GM23338 (cell line): ENCODE results near the gene CHN1. TPM values are rescaled to one million over a fixed set of nuclear protein-coding genes. Genes with fewer than 3 reads are reported as not detected.

ENCODE experiments used
- ATAC-seq: fragments of 200-7000 bp; cut with Tn5 transposase; 3 replicates; pipeline ENCODE4 v1.9.1; 2020
- DNase-seq: peaks from one replicate; pipeline ENCODE4 v3.0.0-alpha.2; 2015; ENCODE audit warnings: low spot score
- H2AFZ ChIP-seq: fragments of 200-600 bp; sonication (generic); 2 replicates; pipeline ENCODE4 v1.8.0; 2016; ENCODE audit warnings: antibody characterized with exemption, mild to moderate bottlenecking, moderate library complexity
- H3F3A ChIP-seq: fragments of 200-600 bp; sonication (generic); replicated peaks from 2 replicates; pipeline ENCODE4 v1.8.0; 2017; ENCODE audit warnings: antibody characterized with exemption, mixed run types, low read depth
- H3K27ac ChIP-seq: fragments of 200-600 bp; sonication (generic); 2 replicates; pipeline ENCODE4 v1.6.1; 2016; ENCODE audit warnings: low read depth
- H3K27me3 ChIP-seq: fragments of 200-600 bp; sonication (generic); 2 replicates; pipeline ENCODE4 v1.8.0; 2016; ENCODE audit warnings: mild to moderate bottlenecking, mixed run types, moderate library complexity; ENCODE audit not compliant: insufficient read depth
- H3K36me3 ChIP-seq: fragments of 200-600 bp; sonication (generic); 2 replicates; pipeline ENCODE4 v1.8.0; 2016; ENCODE audit warnings: mild to moderate bottlenecking; ENCODE audit not compliant: insufficient read depth
- H3K4me1 ChIP-seq: fragments of 200-600 bp; sonication (generic); 2 replicates; pipeline ENCODE4 v1.8.0; 2016; ENCODE audit warnings: mild to moderate bottlenecking, moderate library complexity; ENCODE audit not compliant: insufficient read depth
- H3K4me2 ChIP-seq: fragments of 200-600 bp; sonication (generic); 2 replicates; pipeline ENCODE4 v1.7.1; 2017; ENCODE audit warnings: mixed run types
- H3K4me3 ChIP-seq: fragments of 200-600 bp; sonication (generic); 2 replicates; pipeline ENCODE4 v1.6.1; 2016; ENCODE audit warnings: mixed run types
- H3K79me2 ChIP-seq: fragments of 200-600 bp; sonication (generic); replicated peaks from 2 replicates; pipeline ENCODE4 v1.8.0; 2017; ENCODE audit warnings: mild to moderate bottlenecking; ENCODE audit not compliant: insufficient read depth
- H3K9me2 ChIP-seq: fragments of 200-600 bp; sonication (generic); 2 replicates; pipeline ENCODE4 v1.8.0; 2017; ENCODE audit not compliant: insufficient read depth
- H4K20me1 ChIP-seq: fragments of 200-600 bp; sonication (generic); replicated peaks from 2 replicates; pipeline ENCODE4 v1.8.0; 2017; ENCODE audit warnings: mild to moderate bottlenecking; ENCODE audit not compliant: insufficient read depth
- H3K27ac Mint-ChIP-seq: 2 replicates; pipeline ENCODE4 v1.8.0; 2020; ENCODE audit warnings: inconsistent platforms, mild to moderate bottlenecking, moderate library complexity, mixed read lengths
- H3K27me3 Mint-ChIP-seq: 3 replicates; pipeline ENCODE4 v1.8.0; 2022; ENCODE audit warnings: low read depth, mild to moderate bottlenecking, moderate library complexity, mixed read lengths, inconsistent platforms; ENCODE audit not compliant: insufficient read depth, poor library complexity
- H3K36me3 Mint-ChIP-seq: 3 replicates; pipeline ENCODE4 v1.8.0; 2021; ENCODE audit warnings: low read depth, mild to moderate bottlenecking, inconsistent platforms, moderate library complexity, mixed read lengths
- H3K4me1 Mint-ChIP-seq: 3 replicates; pipeline ENCODE4 v1.8.0; 2020; ENCODE audit warnings: mild to moderate bottlenecking, inconsistent platforms, mixed read lengths
- H3K4me3 Mint-ChIP-seq: 3 replicates; pipeline ENCODE4 v1.8.0; 2021; ENCODE audit warnings: moderate library complexity, mild to moderate bottlenecking, inconsistent platforms, mixed read lengths
- H3K9me3 Mint-ChIP-seq: 3 replicates; pipeline ENCODE4 v1.8.0; 2020; ENCODE audit warnings: moderate library complexity, mild to moderate bottlenecking, inconsistent platforms, mixed read lengths
- CREB1 ChIP-seq: fragments of 250-450 bp; sonication (Bioruptor Pico); IDR thresholded peaks from 2 replicates; pipeline ENCODE4 v1.5.0; 2020; ENCODE audit warnings: low read depth, mild to moderate bottlenecking, moderate library complexity
- CTCF ChIP-seq, 2 experiments: fragments of 200-600 bp in 1 of 2; sonication (generic) in 1 of 2; conservative IDR thresholded peaks; 2 replicates each; pipeline versions ENCODE4 v1.5.1 to v1.6.1; 2016 to 2017; ENCODE audit warnings: antibody characterized with exemption in 2 of 2, low read depth in 2 of 2, mild to moderate bottlenecking in 2 of 2, moderate library complexity in 1 of 2
- EZH2 ChIP-seq: fragments of 200-600 bp; sonication (generic); IDR thresholded peaks from one replicate; pipeline ENCODE4 v1.8.0; 2017; ENCODE audit warnings: antibody characterized with exemption, mild to moderate bottlenecking, low read depth; ENCODE audit not compliant: unreplicated experiment
- EZH2phosphoT487 ChIP-seq: fragments of 200-600 bp; sonication (generic); IDR thresholded peaks from one replicate; pipeline ENCODE4 v1.8.1; 2018; ENCODE audit warnings: antibody characterized with exemption; ENCODE audit not compliant: unreplicated experiment
- JUNB ChIP-seq: IDR thresholded peaks from one replicate; pipeline ENCODE4 v1.6.1; 2016; ENCODE audit warnings: antibody characterized with exemption; ENCODE audit not compliant: unreplicated experiment
- NANOG ChIP-seq: IDR thresholded peaks from 2 replicates; pipeline ENCODE4 v1.6.1; 2016; ENCODE audit warnings: antibody characterized with exemption, borderline replicate concordance
- POLR2AphosphoS5 ChIP-seq: IDR thresholded peaks from 2 replicates; pipeline ENCODE4 v1.6.1; 2016; ENCODE audit warnings: antibody characterized with exemption, low read depth
- REST ChIP-seq: IDR thresholded peaks from one replicate; pipeline ENCODE4 v1.6.1; 2018; ENCODE audit warnings: antibody characterized with exemption; ENCODE audit not compliant: unreplicated experiment
- STAT1 ChIP-seq: IDR thresholded peaks from one replicate; pipeline ENCODE4 v1.6.1; 2016; ENCODE audit warnings: antibody characterized with exemption; ENCODE audit not compliant: unreplicated experiment
- ZNF114 ChIP-seq: fragments of 250-450 bp; sonication (Bioruptor Pico); IDR thresholded peaks from 2 replicates; pipeline ENCODE4 v1.5.0; 2020; ENCODE audit warnings: mild to moderate bottlenecking, moderate library complexity
- ZNF331 ChIP-seq: fragments of 250-450 bp; sonication (Bioruptor Pico); IDR thresholded peaks from 2 replicates; pipeline ENCODE4 v1.5.0; 2020; ENCODE audit warnings: low read depth, mild to moderate bottlenecking, moderate library complexity
- polyA plus RNA-seq: library from polyadenylated mRNA; unstranded; fragments of >200 nt; fragmentation: Nextera tagmentation; extraction: Ambion mirVana; gene quantifications from 2 replicates; pipeline ENCODE4 v1.2.1, GENCODE V29; 2016
- total RNA-seq: library from RNA; depleted of rRNA; stranded (reverse); fragments of >200 nt; shearing (Covaris generic); gene quantifications from 2 replicates; pipeline ENCODE4 v1.2.3, GENCODE V29; 2014
- TF ChIP-seq, protein P1 (sequence below): IDR thresholded peaks from 2 replicates; pipeline ENCODE4 v1.6.1; 2016; ENCODE audit warnings: antibody characterized with exemption
- TF ChIP-seq, protein P2 (sequence below): fragments of 250-450 bp; sonication (Bioruptor Pico); IDR thresholded peaks from 2 replicates; pipeline ENCODE4 v1.5.0; 2020; ENCODE audit warnings: mild to moderate bottlenecking, moderate library complexity

Gene CHN1
- total and polyA plus RNA-seq, 2 experiments from 2014 or later, result 28.1 to 36.5 TPM

GRCh38 chr2:174794851-174795374, 210.3 kb downstream of the CHN1 start:
- Histone ChIP-seq H3F3A (no peaks in the 10 kb centered on the region), H3K4me1 (peaks cover 42% of the 10 kb centered on the region), H3K27me3 (no peaks in the 10 kb centered on the region), H3K27ac (no peak overlapping the region), H3K4me2 (no peak overlapping the region), H3K79me2 (no peaks in the 10 kb centered on the region), H3K4me3 (no peak overlapping the region), H2AFZ (no peak overlapping the region), H4K20me1 (no peaks in the 10 kb centered on the region), H3K36me3 (no peaks in the 10 kb centered on the region), H3K9me2 (no peaks in the 10 kb centered on the region)
- Mint-ChIP-seq H3K9me3 (no peaks in the 10 kb centered on the region), H3K4me3 (no peak overlapping the region), H3K4me1 (peaks cover 59% of the 10 kb centered on the region), H3K27ac (no peak overlapping the region), H3K36me3 (peaks cover 22% of the 10 kb centered on the region; the same call in 2 of the 3 replicates), H3K27me3 (peaks cover 17% of the 10 kb centered on the region)
- no peak for ATAC-seq
- TF ChIP-seq POLR2AphosphoS5 (no peak), JUNB (no peak), EZH2 (no peak), NANOG (no peak), CTCF (conservative IDR thresholded peaks at IDR 0.05; ENCODE audit: low read depth in 2 of 2) (no peak), ZNF114 (CRISPR knock-in tag) (no peak), CREB1 (CRISPR knock-in tag) (no peak), REST (no peak), ZNF331 (CRISPR knock-in tag) (no peak), STAT1 (no peak), EZH2phosphoT487 (no peak)
- TF ChIP-seq, protein P1, sequence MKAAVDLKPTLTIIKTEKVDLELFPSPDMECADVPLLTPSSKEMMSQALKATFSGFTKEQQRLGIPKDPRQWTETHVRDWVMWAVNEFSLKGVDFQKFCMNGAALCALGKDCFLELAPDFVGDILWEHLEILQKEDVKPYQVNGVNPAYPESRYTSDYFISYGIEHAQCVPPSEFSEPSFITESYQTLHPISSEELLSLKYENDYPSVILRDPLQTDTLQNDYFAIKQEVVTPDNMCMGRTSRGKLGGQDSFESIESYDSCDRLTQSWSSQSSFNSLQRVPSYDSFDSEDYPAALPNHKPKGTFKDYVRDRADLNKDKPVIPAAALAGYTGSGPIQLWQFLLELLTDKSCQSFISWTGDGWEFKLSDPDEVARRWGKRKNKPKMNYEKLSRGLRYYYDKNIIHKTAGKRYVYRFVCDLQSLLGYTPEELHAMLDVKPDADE, result no peak
- TF ChIP-seq, protein P2, sequence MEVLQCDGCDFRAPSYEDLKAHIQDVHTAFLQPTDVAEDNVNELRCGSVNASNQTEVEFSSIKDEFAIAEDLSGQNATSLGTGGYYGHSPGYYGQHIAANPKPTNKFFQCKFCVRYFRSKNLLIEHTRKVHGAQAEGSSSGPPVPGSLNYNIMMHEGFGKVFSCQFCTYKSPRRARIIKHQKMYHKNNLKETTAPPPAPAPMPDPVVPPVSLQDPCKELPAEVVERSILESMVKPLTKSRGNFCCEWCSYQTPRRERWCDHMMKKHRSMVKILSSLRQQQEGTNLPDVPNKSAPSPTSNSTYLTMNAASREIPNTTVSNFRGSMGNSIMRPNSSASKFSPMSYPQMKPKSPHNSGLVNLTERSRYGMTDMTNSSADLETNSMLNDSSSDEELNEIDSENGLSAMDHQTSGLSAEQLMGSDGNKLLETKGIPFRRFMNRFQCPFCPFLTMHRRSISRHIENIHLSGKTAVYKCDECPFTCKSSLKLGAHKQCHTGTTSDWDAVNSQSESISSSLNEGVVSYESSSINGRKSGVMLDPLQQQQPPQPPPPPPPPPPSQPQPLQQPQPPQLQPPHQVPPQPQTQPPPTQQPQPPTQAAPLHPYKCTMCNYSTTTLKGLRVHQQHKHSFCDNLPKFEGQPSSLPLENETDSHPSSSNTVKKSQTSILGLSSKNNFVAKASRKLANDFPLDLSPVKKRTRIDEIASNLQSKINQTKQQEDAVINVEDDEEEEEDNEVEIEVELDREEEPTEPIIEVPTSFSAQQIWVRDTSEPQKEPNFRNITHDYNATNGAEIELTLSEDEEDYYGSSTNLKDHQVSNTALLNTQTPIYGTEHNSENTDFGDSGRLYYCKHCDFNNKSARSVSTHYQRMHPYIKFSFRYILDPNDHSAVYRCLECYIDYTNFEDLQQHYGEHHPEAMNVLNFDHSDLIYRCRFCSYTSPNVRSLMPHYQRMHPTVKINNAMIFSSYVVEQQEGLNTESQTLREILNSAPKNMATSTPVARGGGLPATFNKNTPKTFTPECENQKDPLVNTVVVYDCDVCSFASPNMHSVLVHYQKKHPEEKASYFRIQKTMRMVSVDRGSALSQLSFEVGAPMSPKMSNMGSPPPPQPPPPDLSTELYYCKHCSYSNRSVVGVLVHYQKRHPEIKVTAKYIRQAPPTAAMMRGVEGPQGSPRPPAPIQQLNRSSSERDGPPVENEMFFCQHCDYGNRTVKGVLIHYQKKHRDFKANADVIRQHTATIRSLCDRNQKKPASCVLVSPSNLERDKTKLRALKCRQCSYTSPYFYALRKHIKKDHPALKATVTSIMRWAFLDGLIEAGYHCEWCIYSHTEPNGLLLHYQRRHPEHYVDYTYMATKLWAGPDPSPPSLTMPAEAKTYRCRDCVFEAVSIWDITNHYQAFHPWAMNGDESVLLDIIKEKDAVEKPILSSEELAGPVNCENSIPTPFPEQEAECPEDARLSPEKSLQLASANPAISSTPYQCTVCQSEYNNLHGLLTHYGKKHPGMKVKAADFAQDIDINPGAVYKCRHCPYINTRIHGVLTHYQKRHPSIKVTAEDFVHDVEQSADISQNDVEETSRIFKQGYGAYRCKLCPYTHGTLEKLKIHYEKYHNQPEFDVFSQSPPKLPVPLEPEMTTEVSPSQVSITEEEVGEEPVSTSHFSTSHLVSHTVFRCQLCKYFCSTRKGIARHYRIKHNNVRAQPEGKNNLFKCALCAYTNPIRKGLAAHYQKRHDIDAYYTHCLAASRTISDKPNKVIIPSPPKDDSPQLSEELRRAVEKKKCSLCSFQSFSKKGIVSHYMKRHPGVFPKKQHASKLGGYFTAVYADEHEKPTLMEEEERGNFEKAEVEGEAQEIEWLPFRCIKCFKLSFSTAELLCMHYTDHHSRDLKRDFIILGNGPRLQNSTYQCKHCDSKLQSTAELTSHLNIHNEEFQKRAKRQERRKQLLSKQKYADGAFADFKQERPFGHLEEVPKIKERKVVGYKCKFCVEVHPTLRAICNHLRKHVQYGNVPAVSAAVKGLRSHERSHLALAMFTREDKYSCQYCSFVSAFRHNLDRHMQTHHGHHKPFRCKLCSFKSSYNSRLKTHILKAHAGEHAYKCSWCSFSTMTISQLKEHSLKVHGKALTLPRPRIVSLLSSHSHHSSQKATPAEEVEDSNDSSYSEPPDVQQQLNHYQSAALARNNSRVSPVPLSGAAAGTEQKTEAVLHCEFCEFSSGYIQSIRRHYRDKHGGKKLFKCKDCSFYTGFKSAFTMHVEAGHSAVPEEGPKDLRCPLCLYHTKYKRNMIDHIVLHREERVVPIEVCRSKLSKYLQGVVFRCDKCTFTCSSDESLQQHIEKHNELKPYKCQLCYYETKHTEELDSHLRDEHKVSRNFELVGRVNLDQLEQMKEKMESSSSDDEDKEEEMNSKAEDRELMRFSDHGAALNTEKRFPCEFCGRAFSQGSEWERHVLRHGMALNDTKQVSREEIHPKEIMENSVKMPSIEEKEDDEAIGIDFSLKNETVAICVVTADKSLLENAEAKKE, result no peak
- DNase-seq, result no peak
